Glomerular endothelial cell (primary cell): ENCODE results near the gene CDCP1. TPM values are rescaled to one million over a fixed set of nuclear protein-coding genes. Genes with fewer than 3 reads are reported as not detected.

ENCODE experiments used
- DNase-seq: peaks from one replicate; pipeline ENCODE4 v3.0.0-alpha.2; 2011; ENCODE audit warnings: low read depth, low spot score; ENCODE audit errors: extremely low read depth
- total RNA-seq: library from RNA; depleted of rRNA; stranded (reverse); fragments of >200 nt; gene quantifications from 2 replicates; pipeline ENCODE4 v1.2.3, GENCODE V29; 2015

Gene CDCP1
- total RNA-seq, 1 donor from 2014 or later: 19.4 TPM

GRCh38 chr3:45139372-45140140 is 6.6 kb downstream of the CDCP1 start:
- DNase-seq: no peak

DNA sequence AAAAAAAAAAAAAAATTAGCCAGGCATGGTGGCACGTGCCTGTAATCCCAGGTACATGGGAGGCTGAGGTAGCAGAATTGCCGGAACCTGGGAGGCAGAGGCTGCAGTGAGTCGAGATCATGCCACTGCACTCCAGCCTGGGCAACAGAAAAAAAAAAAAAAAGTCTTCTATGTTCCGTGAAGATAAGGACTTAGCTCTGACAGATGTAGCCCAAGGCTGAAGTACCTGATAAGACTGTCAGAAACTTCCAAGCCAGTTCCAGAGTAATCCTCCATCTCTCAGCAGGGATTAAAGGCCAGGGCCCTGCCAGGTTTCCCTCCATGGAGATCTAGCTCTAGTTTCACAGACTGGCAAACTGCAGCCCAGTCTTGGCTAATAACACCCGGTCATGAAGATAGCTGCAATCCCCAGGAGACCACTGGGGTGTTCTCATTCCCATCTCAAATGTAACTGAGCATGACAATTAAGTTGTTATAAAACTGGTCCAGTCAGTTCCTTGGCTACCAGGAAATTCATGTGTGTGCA is 8.5 kb downstream of the CDCP1 start:
- no peak for DNase-seq

GRCh38 chr3:45135959-45136358 is 10.2 kb downstream of the CDCP1 start:
- no peak for DNase-seq

- DNase-seq: no peak
Measured at GRCh38 chr3:45134758-45135521, 11.2 kb downstream of the CDCP1 start.

- no peak for DNase-seq
Measured at GRCh38 chr3:45132568-45133211, 13.5 kb downstream of the CDCP1 start.

- DNase-seq: no peak
Measured at GRCh38 chr3:45131201-45131600, 15.0 kb downstream of the CDCP1 start.

DNA sequence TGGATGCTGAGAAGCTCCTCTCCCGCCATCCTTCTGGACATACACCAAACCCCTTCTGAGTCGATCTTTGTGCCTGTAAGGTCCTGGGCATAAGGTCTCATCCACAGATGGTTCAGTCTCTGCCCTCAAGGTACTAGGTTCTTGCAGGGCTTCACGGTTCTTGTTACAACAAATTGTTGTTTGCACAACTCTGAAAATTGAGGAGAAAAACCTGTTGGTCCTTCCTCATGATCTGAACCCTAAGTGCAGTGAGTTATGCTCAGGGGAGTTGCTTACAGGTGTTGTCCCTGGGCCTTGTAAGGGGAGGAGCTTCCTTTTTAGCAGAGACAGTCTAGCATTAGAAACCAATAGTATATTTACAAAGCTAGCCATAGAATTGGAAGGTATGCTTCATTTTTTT is 15.7 kb downstream of the CDCP1 start:
- DNase-seq: no peak

GRCh38 chr3:45128950-45129349 is 17.2 kb downstream of the CDCP1 start:
- no peak for DNase-seq

- DNase-seq: no peak
Measured at GRCh38 chr3:45127130-45127822, 18.9 kb downstream of the CDCP1 start.

- no peak for DNase-seq
Measured at GRCh38 chr3:45126730-45127129, 19.4 kb downstream of the CDCP1 start.

- no peak for DNase-seq
Measured at GRCh38 chr3:45125550-45126026, 20.6 kb downstream of the CDCP1 start.

- no peak for DNase-seq
Measured at GRCh38 chr3:45124956-45125355, 21.2 kb downstream of the CDCP1 start.

- DNase-seq: no peak
Measured at GRCh38 chr3:45124352-45124751, 21.8 kb downstream of the CDCP1 start.

- DNase-seq: no peak
Measured at GRCh38 chr3:45123581-45124269, 22.5 kb downstream of the CDCP1 start.

DNA sequence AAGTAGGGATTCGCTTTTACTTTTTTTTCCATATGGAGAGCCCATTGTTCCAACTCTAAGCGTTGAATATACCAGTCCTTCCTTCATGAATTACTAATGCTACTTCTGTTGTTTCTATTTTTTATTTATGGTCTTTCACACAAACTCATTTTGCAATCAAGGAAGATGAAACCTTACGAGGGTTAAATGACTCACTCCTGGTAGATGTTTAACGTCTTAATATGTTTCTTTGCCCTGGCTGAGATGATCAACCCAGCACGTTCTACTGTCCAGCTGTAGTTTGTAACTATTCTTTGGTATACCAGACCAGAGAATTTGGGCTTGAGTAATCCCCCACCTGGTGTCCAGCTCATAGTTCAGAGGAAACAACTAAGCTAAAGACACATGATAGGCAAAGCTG is 23.1 kb downstream of the CDCP1 start:
- no peak for DNase-seq

DNA sequence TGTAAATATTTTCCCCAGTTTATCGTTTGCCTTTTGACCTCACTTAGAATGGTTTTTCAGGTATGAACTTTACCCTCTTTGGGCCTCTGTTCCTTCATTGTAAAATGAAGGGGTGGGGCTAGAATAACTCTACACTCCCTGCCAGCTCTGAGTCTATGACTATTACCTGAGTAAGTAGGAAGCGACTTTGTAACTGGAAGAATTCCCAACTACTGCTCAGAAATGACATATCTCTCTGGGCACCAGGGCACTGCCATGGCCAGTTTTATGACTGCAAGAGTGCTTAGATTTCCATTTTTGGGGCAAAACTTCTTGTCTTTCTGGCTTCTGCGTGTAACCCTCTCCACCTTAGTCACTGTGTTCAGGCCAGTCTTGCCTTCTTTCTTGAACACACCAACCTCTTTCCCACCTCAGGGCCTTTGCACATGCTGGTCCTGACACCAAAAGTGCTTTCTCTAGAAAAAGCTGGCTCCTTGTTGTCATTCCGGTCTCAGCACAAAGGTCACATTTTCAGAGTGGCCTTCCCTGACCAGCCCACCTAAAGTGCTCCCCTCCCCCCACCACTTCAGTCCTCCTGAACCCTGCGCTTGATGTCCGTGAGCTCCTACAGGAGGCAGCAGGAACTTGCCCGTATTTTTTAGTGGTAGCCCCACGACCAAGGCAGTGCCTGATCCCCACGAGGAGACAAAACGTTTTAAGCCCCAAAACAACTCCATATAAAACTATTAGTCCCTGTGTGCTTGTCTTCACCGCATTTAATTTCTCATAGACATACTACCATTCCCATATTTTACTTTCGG is 25.6 kb downstream of the CDCP1 start:
- no peak for DNase-seq

DNA sequence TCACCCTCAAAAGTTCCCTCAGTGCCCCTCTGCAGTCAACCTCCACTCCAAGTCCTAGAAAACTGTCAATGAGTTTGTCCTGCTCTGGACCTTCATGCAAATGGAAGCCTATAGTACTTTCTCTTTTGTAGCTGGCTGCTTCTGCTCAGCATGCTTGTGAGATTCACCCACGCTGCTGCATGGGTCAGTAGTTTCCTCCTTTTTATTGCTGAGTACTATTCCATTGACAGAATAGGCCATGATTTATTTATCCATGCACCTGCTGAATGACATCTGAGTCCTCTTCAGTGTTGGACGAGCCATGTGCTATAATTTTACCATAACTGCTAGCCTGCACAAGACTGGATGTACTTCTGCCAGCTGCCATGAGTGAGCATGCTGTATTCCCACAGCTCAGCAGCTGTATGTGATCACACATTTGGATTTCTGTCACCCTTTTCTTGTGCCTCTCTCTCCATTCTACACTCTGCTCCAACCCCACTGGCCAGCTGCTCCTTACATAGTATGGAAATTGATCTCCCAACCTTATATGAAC is 26.3 kb downstream of the CDCP1 start:
- no peak for DNase-seq

DNA sequence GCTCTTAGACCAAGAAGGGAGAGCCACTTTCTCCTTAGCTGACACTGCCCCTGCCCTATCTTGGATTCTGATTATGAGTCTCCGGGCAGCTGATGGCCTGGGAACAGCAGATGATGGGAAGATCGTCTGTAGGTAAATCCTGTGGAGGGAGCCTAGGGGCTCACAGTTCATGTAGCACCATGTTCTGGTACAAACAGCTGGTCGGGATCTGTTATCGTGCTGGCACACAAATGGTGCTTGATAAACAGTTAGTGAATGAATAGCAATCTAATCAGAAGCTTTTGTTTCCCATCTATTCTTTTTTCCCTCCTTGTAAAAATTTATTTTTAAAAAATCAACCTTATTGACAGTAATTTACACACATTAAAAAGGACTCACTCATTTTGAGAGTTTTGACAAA is 26.8 kb downstream of the CDCP1 start:
- no peak for DNase-seq

GRCh38 chr3:45118615-45119071 is 27.5 kb downstream of the CDCP1 start:
- no peak for DNase-seq
